Measurements from ENCODE around the gene MINDY4. TPM values are rescaled to one million over a fixed set of nuclear protein-coding genes. Genes with fewer than 3 reads are reported as not detected.
A peak's percentile ranks its signal among the peaks of the same experiment; 100 is the strongest.

Gene MINDY4
- total RNA-seq, 6 donors from 2014 or later, result 7.7 to 43.0 (median 19.4) TPM

DNA sequence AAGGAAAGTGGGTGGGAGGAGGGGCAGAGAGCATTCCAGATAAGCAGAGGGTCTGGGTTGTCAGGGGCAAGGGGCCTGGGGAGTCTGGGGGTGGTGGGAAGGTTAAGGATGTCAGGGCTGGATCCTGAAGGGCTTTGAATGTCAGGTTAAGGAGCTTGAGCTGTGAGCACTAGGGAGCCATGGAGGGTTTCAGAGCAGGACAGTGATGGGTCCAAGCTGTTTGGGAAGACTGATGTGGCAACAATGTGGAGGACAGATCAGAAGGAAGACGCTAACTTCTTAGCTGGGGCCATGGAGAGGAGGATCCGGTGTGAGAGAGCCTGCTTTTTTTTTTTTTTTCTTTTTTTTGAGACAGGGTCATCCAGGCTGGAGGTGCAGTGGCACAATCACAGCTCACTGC is 126.6 kb downstream of the MINDY4 start:
- 69 to 80% methylated on average over 2 of the region's 2 CpGs for WGBS, 2 donors
- Histone ChIP-seq H3K36me3 (no peaks in the 10 kb centered on the region), H3K27me3 (no peaks in the 10 kb centered on the region), H3K4me1 (peaks cover 77 to 94% (median 87%) of the 10 kb centered on the region in 4 donors), H3K27ac (peak overlapping the region; percentile 79 to 85 (median 83)), H3K4me3 (peak overlapping the region in 1 of 4 donors; percentile 2), H3K9me3 (no peaks in the 10 kb centered on the region)
- ATAC-seq (ENCODE audit: low FRiP score in 2 of 2) (no peak), DNase-seq (no peak)
- no peak for TF ChIP-seq CTCF (IDR thresholded peaks at IDR 0.05)
- TF ChIP-seq POLR2A (IDR thresholded peaks at IDR 0.05), result no peak
- no peak for TF ChIP-seq EP300 (IDR thresholded peaks at IDR 0.05)
- no peak for TF ChIP-seq POLR2AphosphoS5 (IDR thresholded peaks at IDR 0.05)

- no peaks in the 10 kb centered on the region for H3K27me3 ChIP-seq
- TF ChIP-seq EP300 (IDR thresholded peaks at IDR 0.05), result peak in 2 of 4 donors; percentile 12 to 55
- TF ChIP-seq CTCF (IDR thresholded peaks at IDR 0.05), result no peak
- TF ChIP-seq POLR2AphosphoS5 (IDR thresholded peaks at IDR 0.05), result peak; percentile 12 to 65
- no peak for TF ChIP-seq POLR2A (IDR thresholded peaks at IDR 0.05)
- H3K4me1 ChIP-seq, result peaks cover 73 to 94% (median 85%) of the 10 kb centered on the region in 4 donors
- 66 to 70% methylated on average over 12 of the region's 12 CpGs for WGBS, 2 donors
- H3K36me3 ChIP-seq, result no peaks in the 10 kb centered on the region
- no peaks in the 10 kb centered on the region for H3K9me3 ChIP-seq
- DNase-seq (peak in 1 of 2 donors; percentile 22), ATAC-seq (ENCODE audit: low FRiP score in 2 of 2) (no peak)
- H3K4me3 ChIP-seq, result no peak overlapping the region
- peak overlapping the region; percentile 78 to 84 (median 80) for H3K27ac ChIP-seq
Measured at GRCh38 chr7:30898411-30898810, 127.2 kb downstream of the MINDY4 start.

- no peaks in the 10 kb centered on the region for H3K36me3 ChIP-seq
- H3K27me3 ChIP-seq, result no peaks in the 10 kb centered on the region
- peaks cover 67 to 88% (median 81%) of the 10 kb centered on the region in 4 donors for H3K4me1 ChIP-seq
- H3K27ac ChIP-seq, result peak overlapping the region; percentile 78 to 84 (median 80)
- DNase-seq, result no peak
- 95 to 97% methylated on average over 7 of the region's 7 CpGs for WGBS, 2 donors
- H3K4me3 ChIP-seq, result no peak overlapping the region
- ATAC-seq (ENCODE audit: low FRiP score in 2 of 2), result no peak
- H3K9me3 ChIP-seq, result no peaks in the 10 kb centered on the region
- TF ChIP-seq POLR2AphosphoS5 (IDR thresholded peaks at IDR 0.05), result no peak
- no peak for TF ChIP-seq EP300 (IDR thresholded peaks at IDR 0.05)
- no peak for TF ChIP-seq POLR2A (IDR thresholded peaks at IDR 0.05)
Measured at GRCh38 chr7:30899066-30899465, 127.8 kb downstream of the MINDY4 start.

GRCh38 chr7:30899630-30900029 is 128.4 kb downstream of the MINDY4 start:
- Histone ChIP-seq H3K4me1 (peaks cover 62 to 87% (median 81%) of the 10 kb centered on the region in 4 donors), H3K9me3 (no peaks in the 10 kb centered on the region), H3K36me3 (no peaks in the 10 kb centered on the region), H3K27ac (peak overlapping the region; percentile 78 to 84 (median 80)), H3K4me3 (no peak overlapping the region), H3K27me3 (no peaks in the 10 kb centered on the region)
- no peak for DNase-seq
- 37 to 55% methylated on average over 3 to 6 of the region's 6 CpGs for WGBS, 2 donors
- no peak for ATAC-seq (ENCODE audit: low FRiP score in 2 of 2)
- TF ChIP-seq POLR2AphosphoS5 (IDR thresholded peaks at IDR 0.05), result no peak
- TF ChIP-seq CTCF (IDR thresholded peaks at IDR 0.05), result no peak

DNA sequence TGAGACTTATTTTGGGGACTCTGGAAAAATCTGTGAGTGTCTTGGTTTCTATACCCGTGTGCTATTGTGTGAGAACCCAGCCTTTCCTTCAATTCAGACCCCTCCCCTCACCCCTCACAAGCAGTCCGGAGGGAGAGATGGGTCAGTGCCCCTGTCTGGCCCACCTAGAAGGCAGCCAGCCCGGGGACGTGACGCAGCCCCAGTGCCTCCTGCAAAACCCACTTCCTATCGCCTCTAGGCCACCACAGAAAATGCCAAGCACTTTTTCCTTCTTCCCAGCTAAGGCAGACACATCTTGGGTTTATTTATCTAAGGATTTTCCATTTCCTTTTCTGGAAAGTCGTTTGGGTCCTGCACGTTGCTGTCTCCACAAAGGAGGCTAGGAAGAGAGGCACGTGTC is 128.8 kb downstream of the MINDY4 start:
- H3K27me3 ChIP-seq, result no peaks in the 10 kb centered on the region

DNA sequence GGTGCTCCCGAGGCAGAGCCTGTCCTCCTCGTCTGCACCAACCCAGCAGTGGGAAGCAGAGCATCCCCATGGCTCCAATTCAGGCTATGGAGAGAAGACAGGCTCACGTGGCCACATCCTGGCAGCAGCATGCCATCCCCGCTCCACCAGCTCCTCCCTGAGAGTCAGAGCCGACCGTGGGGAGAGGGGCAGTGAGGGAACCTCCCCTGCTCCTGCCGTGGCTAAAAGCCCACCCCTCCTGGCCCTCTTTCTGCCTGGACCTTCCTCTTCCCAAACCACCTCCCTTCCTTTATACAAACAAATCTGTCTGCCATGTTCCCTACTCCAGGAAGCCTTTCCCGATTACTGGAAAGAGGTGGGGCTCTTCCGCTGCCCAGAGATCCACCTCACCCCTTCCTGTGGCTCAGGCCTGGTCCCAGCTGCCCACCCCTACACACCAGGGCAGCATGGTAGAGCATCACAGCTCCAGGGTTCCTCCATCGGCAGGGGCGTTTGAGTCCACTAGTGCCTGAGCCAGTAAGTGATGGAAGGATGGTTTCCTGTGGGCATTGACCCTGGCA is 129.7 kb downstream of the MINDY4 start:
- no peaks in the 10 kb centered on the region for H3K36me3 ChIP-seq
- DNase-seq, result peak in 1 of 2 donors; percentile 36
- TF ChIP-seq EP300 (IDR thresholded peaks at IDR 0.05) (peak in 3 of 4 donors; percentile 72 to 98 (median 97)), CTCF (IDR thresholded peaks at IDR 0.05) (no peak), POLR2AphosphoS5 (IDR thresholded peaks at IDR 0.05) (peak; percentile 83), POLR2A (IDR thresholded peaks at IDR 0.05) (no peak)
- no peaks in the 10 kb centered on the region for H3K9me3 ChIP-seq
- no peak overlapping the region for H3K4me3 ChIP-seq
- WGBS, 2 donors, result 56 to 69% methylated on average over 10 to 11 of the region's 11 CpGs
- H3K27me3 ChIP-seq, result no peaks in the 10 kb centered on the region
- H3K27ac ChIP-seq, result peak overlapping the region; percentile 78 to 84 (median 80)
- ATAC-seq (ENCODE audit: low FRiP score in 2 of 2), result no peak
- peaks cover 62 to 87% (median 81%) of the 10 kb centered on the region in 4 donors for H3K4me1 ChIP-seq

More for the DNA sequence above, 128.8 kb downstream of the MINDY4 start:
- TF ChIP-seq POLR2AphosphoS5 (IDR thresholded peaks at IDR 0.05) (no peak), EP300 (IDR thresholded peaks at IDR 0.05) (peak in 1 of 4 donors; percentile 32)
- no peak for ATAC-seq (ENCODE audit: low FRiP score in 2 of 2)
- no peaks in the 10 kb centered on the region for H3K36me3 ChIP-seq
- H3K4me3 ChIP-seq, result no peak overlapping the region
- peaks cover 62 to 87% (median 81%) of the 10 kb centered on the region in 4 donors for H3K4me1 ChIP-seq
- no peaks in the 10 kb centered on the region for H3K9me3 ChIP-seq
- H3K27ac ChIP-seq, result peak overlapping the region; percentile 78 to 84 (median 80)
- WGBS, 2 donors, result 46 to 54% methylated on average over 9 of the region's 9 CpGs
- peak in 1 of 2 donors; percentile 55 for DNase-seq
